GM23338 (cell line): Measurements from ENCODE around the gene SLC12A3. TPM values are rescaled to one million over a fixed set of nuclear protein-coding genes. Genes with fewer than 3 reads are reported as not detected.

Source experiments
- ATAC-seq: fragments of 200-7000 bp; cut with Tn5 transposase; 3 replicates; pipeline ENCODE4 v1.9.1; 2020
- DNase-seq: peaks from one replicate; pipeline ENCODE4 v3.0.0-alpha.2; 2015; ENCODE audit warnings: low spot score
- H2AFZ ChIP-seq: fragments of 200-600 bp; sonication (generic); 2 replicates; pipeline ENCODE4 v1.8.0; 2016; ENCODE audit warnings: antibody characterized with exemption, mild to moderate bottlenecking, moderate library complexity
- H3F3A ChIP-seq: fragments of 200-600 bp; sonication (generic); replicated peaks from 2 replicates; pipeline ENCODE4 v1.8.0; 2017; ENCODE audit warnings: antibody characterized with exemption, mixed run types, low read depth
- H3K27ac ChIP-seq: fragments of 200-600 bp; sonication (generic); 2 replicates; pipeline ENCODE4 v1.6.1; 2016; ENCODE audit warnings: low read depth
- H3K27me3 ChIP-seq: fragments of 200-600 bp; sonication (generic); 2 replicates; pipeline ENCODE4 v1.8.0; 2016; ENCODE audit warnings: mild to moderate bottlenecking, mixed run types, moderate library complexity; ENCODE audit not compliant: insufficient read depth
- H3K36me3 ChIP-seq: fragments of 200-600 bp; sonication (generic); 2 replicates; pipeline ENCODE4 v1.8.0; 2016; ENCODE audit warnings: mild to moderate bottlenecking; ENCODE audit not compliant: insufficient read depth
- H3K4me1 ChIP-seq: fragments of 200-600 bp; sonication (generic); 2 replicates; pipeline ENCODE4 v1.8.0; 2016; ENCODE audit warnings: mild to moderate bottlenecking, moderate library complexity; ENCODE audit not compliant: insufficient read depth
- H3K4me2 ChIP-seq: fragments of 200-600 bp; sonication (generic); 2 replicates; pipeline ENCODE4 v1.7.1; 2017; ENCODE audit warnings: mixed run types
- H3K4me3 ChIP-seq: fragments of 200-600 bp; sonication (generic); 2 replicates; pipeline ENCODE4 v1.6.1; 2016; ENCODE audit warnings: mixed run types
- H3K79me2 ChIP-seq: fragments of 200-600 bp; sonication (generic); replicated peaks from 2 replicates; pipeline ENCODE4 v1.8.0; 2017; ENCODE audit warnings: mild to moderate bottlenecking; ENCODE audit not compliant: insufficient read depth
- H3K9me2 ChIP-seq: fragments of 200-600 bp; sonication (generic); 2 replicates; pipeline ENCODE4 v1.8.0; 2017; ENCODE audit not compliant: insufficient read depth
- H4K20me1 ChIP-seq: fragments of 200-600 bp; sonication (generic); replicated peaks from 2 replicates; pipeline ENCODE4 v1.8.0; 2017; ENCODE audit warnings: mild to moderate bottlenecking; ENCODE audit not compliant: insufficient read depth
- H3K27ac Mint-ChIP-seq: 2 replicates; pipeline ENCODE4 v1.8.0; 2020; ENCODE audit warnings: inconsistent platforms, mild to moderate bottlenecking, moderate library complexity, mixed read lengths
- H3K27me3 Mint-ChIP-seq: 3 replicates; pipeline ENCODE4 v1.8.0; 2022; ENCODE audit warnings: low read depth, mild to moderate bottlenecking, moderate library complexity, mixed read lengths, inconsistent platforms; ENCODE audit not compliant: insufficient read depth, poor library complexity
- H3K36me3 Mint-ChIP-seq: 3 replicates; pipeline ENCODE4 v1.8.0; 2021; ENCODE audit warnings: low read depth, mild to moderate bottlenecking, inconsistent platforms, moderate library complexity, mixed read lengths
- H3K4me1 Mint-ChIP-seq: 3 replicates; pipeline ENCODE4 v1.8.0; 2020; ENCODE audit warnings: mild to moderate bottlenecking, inconsistent platforms, mixed read lengths
- H3K4me3 Mint-ChIP-seq: 3 replicates; pipeline ENCODE4 v1.8.0; 2021; ENCODE audit warnings: moderate library complexity, mild to moderate bottlenecking, inconsistent platforms, mixed read lengths
- H3K9me3 Mint-ChIP-seq: 3 replicates; pipeline ENCODE4 v1.8.0; 2020; ENCODE audit warnings: moderate library complexity, mild to moderate bottlenecking, inconsistent platforms, mixed read lengths
- CTCF ChIP-seq, 2 experiments: fragments of 200-600 bp in 1 of 2; sonication (generic) in 1 of 2; conservative IDR thresholded peaks; 2 replicates each; pipeline versions ENCODE4 v1.5.1 to v1.6.1; 2016 to 2017; ENCODE audit warnings: antibody characterized with exemption in 2 of 2, low read depth in 2 of 2, mild to moderate bottlenecking in 2 of 2, moderate library complexity in 1 of 2
- EZH2 ChIP-seq: fragments of 200-600 bp; sonication (generic); IDR thresholded peaks from one replicate; pipeline ENCODE4 v1.8.0; 2017; ENCODE audit warnings: antibody characterized with exemption, mild to moderate bottlenecking, low read depth; ENCODE audit not compliant: unreplicated experiment
- NANOG ChIP-seq: IDR thresholded peaks from 2 replicates; pipeline ENCODE4 v1.6.1; 2016; ENCODE audit warnings: antibody characterized with exemption, borderline replicate concordance
- POLR2AphosphoS5 ChIP-seq: IDR thresholded peaks from 2 replicates; pipeline ENCODE4 v1.6.1; 2016; ENCODE audit warnings: antibody characterized with exemption, low read depth
- STAT1 ChIP-seq: IDR thresholded peaks from one replicate; pipeline ENCODE4 v1.6.1; 2016; ENCODE audit warnings: antibody characterized with exemption; ENCODE audit not compliant: unreplicated experiment
- ZNF114 ChIP-seq: fragments of 250-450 bp; sonication (Bioruptor Pico); IDR thresholded peaks from 2 replicates; pipeline ENCODE4 v1.5.0; 2020; ENCODE audit warnings: mild to moderate bottlenecking, moderate library complexity
- ZNF331 ChIP-seq: fragments of 250-450 bp; sonication (Bioruptor Pico); IDR thresholded peaks from 2 replicates; pipeline ENCODE4 v1.5.0; 2020; ENCODE audit warnings: low read depth, mild to moderate bottlenecking, moderate library complexity
- ZNF462 ChIP-seq: fragments of 250-450 bp; sonication (Bioruptor Pico); IDR thresholded peaks from 2 replicates; pipeline ENCODE4 v1.5.0; 2020; ENCODE audit warnings: mild to moderate bottlenecking, moderate library complexity
- polyA plus RNA-seq: library from polyadenylated mRNA; unstranded; fragments of >200 nt; fragmentation: Nextera tagmentation; extraction: Ambion mirVana; gene quantifications from 2 replicates; pipeline ENCODE4 v1.2.1, GENCODE V29; 2016
- total RNA-seq: library from RNA; depleted of rRNA; stranded (reverse); fragments of >200 nt; shearing (Covaris generic); gene quantifications from 2 replicates; pipeline ENCODE4 v1.2.3, GENCODE V29; 2014
- TF ChIP-seq, protein P1 (sequence below): IDR thresholded peaks from 2 replicates; pipeline ENCODE4 v1.6.1; 2016; ENCODE audit warnings: antibody characterized with exemption

Gene SLC12A3
- total and polyA plus RNA-seq, 2 experiments from 2014 or later = not detected

DNA sequence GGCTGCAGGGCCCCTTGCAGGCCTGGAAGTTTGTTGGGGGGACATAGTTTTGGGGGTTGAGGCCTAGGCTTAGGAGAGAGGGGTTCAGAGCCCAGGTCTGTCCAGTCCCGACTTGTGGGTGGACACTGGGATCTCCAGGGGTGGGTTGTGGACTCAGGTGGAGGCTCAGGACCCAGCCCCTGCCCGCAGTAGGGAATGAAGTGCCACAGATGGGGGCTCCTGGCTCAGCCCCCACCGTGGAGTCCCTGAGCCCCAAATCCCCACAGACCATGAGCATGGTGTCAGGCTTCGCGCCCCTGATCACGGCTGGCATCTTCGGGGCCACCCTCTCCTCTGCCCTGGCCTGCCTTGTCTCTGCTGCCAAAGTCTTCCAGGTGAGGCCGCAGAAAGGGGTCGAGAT, 14.3 kb downstream of the SLC12A3 start:
- H2AFZ ChIP-seq = no peak overlapping the region
- DNase-seq (no peak), ATAC-seq (no peak)
- Mint-ChIP-seq H3K9me3 (peaks cover under 1% of the 10 kb centered on the region; the same call in 2 of the 3 replicates), H3K4me3 (no peak overlapping the region), H3K27me3 (no peaks in the 10 kb centered on the region), H3K4me1 (no peaks in the 10 kb centered on the region), H3K27ac (no peak overlapping the region), H3K36me3 (peaks cover under 1% of the 10 kb centered on the region; the same call in 1 of the 3 replicates)
- H3F3A ChIP-seq = no peaks in the 10 kb centered on the region
- H3K9me2 ChIP-seq = no peaks in the 10 kb centered on the region
- H3K4me2 ChIP-seq = no peak overlapping the region
- no peaks in the 10 kb centered on the region for H3K27me3 ChIP-seq
- no peak for TF ChIP-seq NANOG
- no peaks in the 10 kb centered on the region for H4K20me1 ChIP-seq
- H3K27ac ChIP-seq = no peak overlapping the region
- H3K4me3 ChIP-seq = no peak overlapping the region
- H3K36me3 ChIP-seq = no peaks in the 10 kb centered on the region
- H3K4me1 ChIP-seq = no peaks in the 10 kb centered on the region
- no peaks in the 10 kb centered on the region for H3K79me2 ChIP-seq

DNA sequence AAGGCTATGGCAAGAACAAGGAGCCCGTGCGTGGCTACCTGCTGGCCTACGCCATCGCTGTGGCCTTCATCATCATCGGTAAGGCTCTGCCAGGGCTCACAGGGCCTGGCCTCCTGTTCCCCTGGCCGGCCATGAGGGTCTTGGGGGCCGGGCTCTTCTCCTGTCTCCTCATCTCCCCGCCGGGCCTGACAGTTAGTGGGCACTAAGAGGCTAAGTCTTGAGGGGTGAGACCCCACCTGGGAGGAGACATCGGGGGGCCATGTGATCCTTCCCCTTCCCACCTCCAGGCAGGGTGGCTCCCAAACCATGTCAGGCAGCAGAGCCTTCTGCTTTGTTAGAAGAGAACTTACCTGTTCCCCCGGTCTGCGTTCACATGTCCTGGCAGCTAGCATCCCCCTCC, 15.2 kb downstream of the SLC12A3 start:
- no peak overlapping the region for H3K4me2 ChIP-seq
- no peaks in the 10 kb centered on the region for H3K27me3 ChIP-seq
- H3K4me3 ChIP-seq = no peak overlapping the region
- Mint-ChIP-seq H3K9me3 (peaks cover 9% of the 10 kb centered on the region), H3K4me3 (no peak overlapping the region), H3K27ac (no peak overlapping the region), H3K36me3 (peaks cover 5% of the 10 kb centered on the region), H3K27me3 (peaks cover 2% of the 10 kb centered on the region), H3K4me1 (no peaks in the 10 kb centered on the region)
- ATAC-seq = no peak
- no peaks in the 10 kb centered on the region for H3K4me1 ChIP-seq
- no peaks in the 10 kb centered on the region for H3K9me2 ChIP-seq
- TF ChIP-seq ZNF331 (CRISPR knock-in tag) = no peak
- no peak for TF ChIP-seq NANOG
- TF ChIP-seq ZNF114 (CRISPR knock-in tag) = no peak
- TF ChIP-seq STAT1 = no peak
- no peak for TF ChIP-seq ZNF462
- TF ChIP-seq, protein P1, sequence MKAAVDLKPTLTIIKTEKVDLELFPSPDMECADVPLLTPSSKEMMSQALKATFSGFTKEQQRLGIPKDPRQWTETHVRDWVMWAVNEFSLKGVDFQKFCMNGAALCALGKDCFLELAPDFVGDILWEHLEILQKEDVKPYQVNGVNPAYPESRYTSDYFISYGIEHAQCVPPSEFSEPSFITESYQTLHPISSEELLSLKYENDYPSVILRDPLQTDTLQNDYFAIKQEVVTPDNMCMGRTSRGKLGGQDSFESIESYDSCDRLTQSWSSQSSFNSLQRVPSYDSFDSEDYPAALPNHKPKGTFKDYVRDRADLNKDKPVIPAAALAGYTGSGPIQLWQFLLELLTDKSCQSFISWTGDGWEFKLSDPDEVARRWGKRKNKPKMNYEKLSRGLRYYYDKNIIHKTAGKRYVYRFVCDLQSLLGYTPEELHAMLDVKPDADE = no peak
- TF ChIP-seq POLR2AphosphoS5 = no peak
- no peak for TF ChIP-seq CTCF (conservative IDR thresholded peaks at IDR 0.05; ENCODE audit: low read depth in 2 of 2)
- no peak for TF ChIP-seq EZH2
- H3K36me3 ChIP-seq = no peaks in the 10 kb centered on the region
- H3K79me2 ChIP-seq = no peaks in the 10 kb centered on the region
- no peaks in the 10 kb centered on the region for H4K20me1 ChIP-seq
- H3F3A ChIP-seq = no peaks in the 10 kb centered on the region
- no peak overlapping the region for H2AFZ ChIP-seq
- no peak overlapping the region for H3K27ac ChIP-seq
- DNase-seq = no peak
